HEK293T (cell line): ENCODE results near the gene C16orf89.

Source experiments
- CTBP1 ChIP-seq: fragments of 450-650 bp; IDR thresholded peaks from 2 replicates; pipeline ENCODE4 v1.6.1; 2016; ENCODE audit warnings: borderline replicate concordance
- HDGF ChIP-seq: fragments of 450-650 bp; IDR thresholded peaks from 2 replicates; pipeline ENCODE4 v1.6.1; 2017; ENCODE audit warnings: antibody characterized with exemption, borderline replicate concordance
- L3MBTL2 ChIP-seq: fragments of 450-650 bp; conservative IDR thresholded peaks from 2 replicates; pipeline ENCODE4 v1.6.1; 2016; ENCODE audit warnings: mild to moderate bottlenecking
- NFRKB ChIP-seq: fragments of 450-650 bp; IDR thresholded peaks from 2 replicates; pipeline ENCODE4 v1.6.1; 2016; ENCODE audit warnings: mild to moderate bottlenecking, moderate library complexity

- TF ChIP-seq L3MBTL2: no peak
- no peak for TF ChIP-seq NFRKB
- no peak for TF ChIP-seq HDGF
- no peak for TF ChIP-seq CTBP1
These were observed 61.4 kb downstream of the C16orf89 start for GRCh38 chr16:5004311-5004710.
